GM23248 (cell line): ENCODE measurements around the gene HNMT. TPM values are rescaled to one million over a fixed set of nuclear protein-coding genes. Genes with fewer than 3 reads are reported as not detected.

Experiments used
- DNase-seq: peaks from one replicate; pipeline ENCODE4 v3.0.0-alpha.2; 2015
- H2AFZ ChIP-seq: fragments of 200-600 bp; sonication (generic); 2 replicates; pipeline ENCODE4 v1.6.1; 2016; ENCODE audit warnings: antibody characterized with exemption
- H3F3A ChIP-seq: fragments of 200-600 bp; sonication (generic); 2 replicates; pipeline ENCODE4 v1.6.1; 2016; ENCODE audit warnings: mild to moderate bottlenecking, antibody characterized with exemption, mixed run types; ENCODE audit not compliant: insufficient read depth
- H3K27ac ChIP-seq: fragments of 200-600 bp; sonication (generic); 2 replicates; pipeline ENCODE4 v1.5.1; 2016; ENCODE audit warnings: mild to moderate bottlenecking
- H3K27me3 ChIP-seq: fragments of 200-600 bp; sonication (generic); replicated peaks from 2 replicates; pipeline ENCODE4 v1.6.1; 2016; ENCODE audit warnings: mild to moderate bottlenecking; ENCODE audit not compliant: insufficient read depth
- H3K36me3 ChIP-seq: fragments of 200-600 bp; sonication (generic); 2 replicates; pipeline ENCODE4 v1.6.1; 2016; ENCODE audit warnings: low read depth, mild to moderate bottlenecking
- H3K4me1 ChIP-seq: fragments of 200-600 bp; sonication (generic); 2 replicates; pipeline ENCODE4 v1.6.1; 2016; ENCODE audit warnings: mild to moderate bottlenecking; ENCODE audit not compliant: insufficient read depth
- H3K4me2 ChIP-seq: fragments of 200-600 bp; sonication (generic); one replicate; pipeline ENCODE4 v1.6.1; 2016; ENCODE audit warnings: mild to moderate bottlenecking; ENCODE audit not compliant: unreplicated experiment
- H3K4me3 ChIP-seq: fragments of 200-600 bp; sonication (generic); 2 replicates; pipeline ENCODE4 v1.5.1; 2016; ENCODE audit warnings: mild to moderate bottlenecking
- H3K79me2 ChIP-seq: fragments of 200-600 bp; sonication (generic); 2 replicates; pipeline ENCODE4 v1.6.1; 2016; ENCODE audit warnings: mild to moderate bottlenecking; ENCODE audit not compliant: insufficient read depth
- H3K9ac ChIP-seq: fragments of 200-600 bp; sonication (generic); 2 replicates; pipeline ENCODE4 v1.6.1; 2016; ENCODE audit warnings: mild to moderate bottlenecking
- H3K9me2 ChIP-seq: fragments of 200-600 bp; sonication (generic); 2 replicates; pipeline ENCODE4 v1.6.1; 2016; ENCODE audit warnings: mixed run types, mild to moderate bottlenecking, moderate library complexity; ENCODE audit not compliant: insufficient read depth
- H3K9me3 ChIP-seq: fragments of 200-600 bp; sonication (generic); one replicate; pipeline ENCODE4 v1.6.1; 2017; ENCODE audit warnings: low read depth
- H4K20me1 ChIP-seq: fragments of 200-600 bp; sonication (generic); 2 replicates; pipeline ENCODE4 v1.6.0; 2016; ENCODE audit not compliant: insufficient read depth
- EZH2 ChIP-seq: fragments of 200-600 bp; sonication (generic); IDR thresholded peaks from 2 replicates; pipeline ENCODE4 v1.6.1; 2018; ENCODE audit warnings: antibody characterized with exemption, mild to moderate bottlenecking; ENCODE audit not compliant: insufficient read depth, poor library complexity, severe bottlenecking
- EZH2phosphoT487 ChIP-seq: fragments of 200-600 bp; sonication (generic); IDR thresholded peaks from 2 replicates; pipeline ENCODE4 v1.6.1; 2018; ENCODE audit warnings: antibody characterized with exemption, moderate library complexity, mild to moderate bottlenecking, low read depth; ENCODE audit not compliant: insufficient read depth
- WGBS, 2 experiments: methylation state at CpG; one replicate each; pipeline ENCODE4 v1.1.6; 2015 to 2017; ENCODE audit warnings: low lambda C conversion rate in 2 of 2, low coverage in 1 of 2; ENCODE audit errors: missing lambda C conversion rate in 2 of 2; 5-methylcytosine and 5-hydroxymethylcytosine counted together
- in situ Hi-C: fragments of 300-500 bp; cut with MboI; formaldehyde crosslinking; loops from 2 replicates; pipeline ENCODE4 v1.15.0; 2020
- polyA plus RNA-seq: library from polyadenylated mRNA; unstranded; fragments of >200 nt; fragmentation: Nextera tagmentation; extraction: Ambion mirVana; gene quantifications from 2 replicates; pipeline ENCODE4 v1.2.1, GENCODE V29; 2016
- total RNA-seq: library from RNA; depleted of rRNA; stranded (reverse); fragments of >200 nt; shearing (Covaris generic); gene quantifications from 2 replicates; pipeline ENCODE4 v1.2.3, GENCODE V29; 2014

Gene HNMT
- total and polyA plus RNA-seq, 2 experiments from 2014 or later = 6.8 to 7.3 TPM

- Histone ChIP-seq H3K9me3 (no peaks in the 10 kb centered on the region), H3K36me3 (no peaks in the 10 kb centered on the region), H4K20me1 (no peaks in the 10 kb centered on the region), H2AFZ (no peak overlapping the region), H3F3A (peaks cover 20% of the 10 kb centered on the region; the same call in 1 of the 2 replicates), H3K4me2 (no peak overlapping the region), H3K27ac (no peak overlapping the region), H3K4me1 (peaks cover 30% of the 10 kb centered on the region), H3K27me3 (no peaks in the 10 kb centered on the region), H3K9ac (no peak overlapping the region), H3K79me2 (no peaks in the 10 kb centered on the region), H3K4me3 (no peak overlapping the region), H3K9me2 (no peaks in the 10 kb centered on the region)
- in situ Hi-C loops = no loop called here
- 84 to 97% methylated on average over 1 of the region's 1 CpG for WGBS, 2 experiments
- TF ChIP-seq EZH2 (no peak), EZH2phosphoT487 (no peak)
- DNase-seq = no peak
These were observed 5.1 kb upstream of the HNMT start for GRCh38 chr2:137959166-137959565.

GRCh38 chr2:137960223-137960622 lies 4.0 kb upstream of the HNMT start:
- in situ Hi-C loops = no loop called here
- H3K4me3 ChIP-seq = no peak overlapping the region
- no peaks in the 10 kb centered on the region for H3K36me3 ChIP-seq
- no peak for DNase-seq
- no peak overlapping the region for H3K9ac ChIP-seq
- WGBS, 2 experiments = 93 to 95% methylated on average over 4 of the region's 4 CpGs
- no peaks in the 10 kb centered on the region for H4K20me1 ChIP-seq
- H3K4me2 ChIP-seq = no peak overlapping the region
- peaks cover 22% of the 10 kb centered on the region; the same call in 1 of the 2 replicates for H3F3A ChIP-seq
- H3K4me1 ChIP-seq = peaks cover 41% of the 10 kb centered on the region
- H3K27me3 ChIP-seq = no peaks in the 10 kb centered on the region
- no peak overlapping the region for H2AFZ ChIP-seq
- no peak for TF ChIP-seq EZH2phosphoT487
- no peak for TF ChIP-seq EZH2
- H3K27ac ChIP-seq = no peak overlapping the region
- H3K79me2 ChIP-seq = no peaks in the 10 kb centered on the region
- no peaks in the 10 kb centered on the region for H3K9me2 ChIP-seq
- H3K9me3 ChIP-seq = no peaks in the 10 kb centered on the region

GRCh38 chr2:137961602-137962001 lies 2.7 kb upstream of the HNMT start:
- no peak overlapping the region for H3K4me2 ChIP-seq
- no peak overlapping the region for H2AFZ ChIP-seq
- H3K4me3 ChIP-seq = no peak overlapping the region
- no peaks in the 10 kb centered on the region for H3K36me3 ChIP-seq
- H3K27me3 ChIP-seq = no peaks in the 10 kb centered on the region
- TF ChIP-seq EZH2 (no peak), EZH2phosphoT487 (no peak)
- DNase-seq = no peak
- no peaks in the 10 kb centered on the region for H3K9me3 ChIP-seq
- in situ Hi-C loops = no loop called here
- H3K27ac ChIP-seq = no peak overlapping the region
- no peaks in the 10 kb centered on the region for H3K79me2 ChIP-seq
- no peaks in the 10 kb centered on the region for H4K20me1 ChIP-seq
- peaks cover 21% of the 10 kb centered on the region; the same call in 1 of the 2 replicates for H3F3A ChIP-seq
- H3K4me1 ChIP-seq = peaks cover 36% of the 10 kb centered on the region
- no peaks in the 10 kb centered on the region for H3K9me2 ChIP-seq
- no peak overlapping the region for H3K9ac ChIP-seq

GRCh38 chr2:137963535-137964065 lies 673 bp upstream of the HNMT start:
- Histone ChIP-seq H3K79me2 (no peaks in the 10 kb centered on the region), H3K27me3 (no peaks in the 10 kb centered on the region), H3K4me1 (peaks cover 21% of the 10 kb centered on the region), H3K9me3 (no peaks in the 10 kb centered on the region), H3K27ac (peak overlapping the region; percentile 68), H3K9me2 (no peaks in the 10 kb centered on the region), H3K9ac (peak overlapping the region; percentile 64), H2AFZ (peak overlapping the region; percentile 93), H4K20me1 (no peaks in the 10 kb centered on the region), H3K4me2 (peak overlapping the region; percentile 95), H3K4me3 (peak overlapping the region; percentile 66), H3K36me3 (no peaks in the 10 kb centered on the region), H3F3A (peaks cover 16% of the 10 kb centered on the region)
- no peak for DNase-seq
- 52 to 54% methylated on average over 9 of the region's 9 CpGs for whole genome bisulfite sequencing, 2 experiments
- in situ Hi-C loops = no loop called here
- TF ChIP-seq EZH2phosphoT487 (no peak), EZH2 (no peak)
